ENCODE results near the gene ZNF726.
A peak's percentile ranks its signal among the peaks of the same experiment; 100 is the strongest.
"Not testable (repeated sequence)": the region's sequence is repeated elsewhere in the genome, so short reads cannot be mapped to it uniquely, and the experiment has no call there.

Gene ZNF726

GRCh38 chr19:23914402-23915286 lies at the start of gene ZNF726:
ZNF726 (plus strand) TSS chr19:23914886; CDS start chr19:23914995, 109 bp downstream.
- DNase-seq (ENCODE audit: low read depth): peak; percentile 82

- DNase-seq (ENCODE audit: low read depth): no peak
Measured at GRCh38 chr19:23867895-23868294, 46.8 kb upstream of the ZNF726 start.

GRCh38 chr19:23868630-23869029 lies 46.1 kb upstream of the ZNF726 start:
- no peak for DNase-seq (ENCODE audit: low read depth)

- DNase-seq (ENCODE audit: low read depth): no peak
Measured at GRCh38 chr19:23872282-23872919, 42.3 kb upstream of the ZNF726 start.

- no peak for DNase-seq (ENCODE audit: low read depth)
Measured at GRCh38 chr19:23876261-23876660, 38.4 kb upstream of the ZNF726 start.

GRCh38 chr19:23876756-23877155 lies 37.9 kb upstream of the ZNF726 start:
- DNase-seq (ENCODE audit: low read depth): not testable (repeated sequence)

GRCh38 chr19:23882493-23882892 lies 32.2 kb upstream of the ZNF726 start:
- no peak for DNase-seq (ENCODE audit: low read depth)

GRCh38 chr19:23884363-23884762 lies 30.3 kb upstream of the ZNF726 start:
- no peak for DNase-seq (ENCODE audit: low read depth)

GRCh38 chr19:23887642-23888041 lies 27.0 kb upstream of the ZNF726 start:
- no peak for DNase-seq (ENCODE audit: low read depth)

- DNase-seq (ENCODE audit: low read depth): not testable (repeated sequence)
Measured at GRCh38 chr19:23896096-23896495, 18.6 kb upstream of the ZNF726 start.

GRCh38 chr19:23896912-23897311 lies 17.8 kb upstream of the ZNF726 start:
- DNase-seq (ENCODE audit: low read depth): no peak

GRCh38 chr19:23901360-23901759 lies 13.3 kb upstream of the ZNF726 start:
- no peak for DNase-seq (ENCODE audit: low read depth)

- DNase-seq (ENCODE audit: low read depth): no peak
Measured at GRCh38 chr19:23904406-23904805, 10.3 kb upstream of the ZNF726 start.

- DNase-seq (ENCODE audit: low read depth): no peak
Measured at GRCh38 chr19:23905771-23906170, 8.9 kb upstream of the ZNF726 start.

GRCh38 chr19:23906835-23907234 lies 7.9 kb upstream of the ZNF726 start:
- no peak for DNase-seq (ENCODE audit: low read depth)

- no peak for DNase-seq (ENCODE audit: low read depth)
Measured at GRCh38 chr19:23908165-23908564, 6.5 kb upstream of the ZNF726 start.

GRCh38 chr19:23909222-23909621 lies 5.5 kb upstream of the ZNF726 start:
- DNase-seq (ENCODE audit: low read depth): no peak

- DNase-seq (ENCODE audit: low read depth): no peak
Measured at GRCh38 chr19:23913931-23914330, 755 bp upstream of the ZNF726 start.

GRCh38 chr19:23916991-23917390 lies 2.3 kb downstream of the ZNF726 start:
- DNase-seq (ENCODE audit: low read depth): no peak

- DNase-seq (ENCODE audit: low read depth): no peak
Measured at GRCh38 chr19:23917856-23918255, 3.2 kb downstream of the ZNF726 start.

- DNase-seq (ENCODE audit: low read depth): no peak
Measured at GRCh38 chr19:23925285-23925684, 10.6 kb downstream of the ZNF726 start.

- no peak for DNase-seq (ENCODE audit: low read depth)
Measured at GRCh38 chr19:23932878-23933277, 18.2 kb downstream of the ZNF726 start.

GRCh38 chr19:23937031-23937430 lies 22.3 kb downstream of the ZNF726 start:
- DNase-seq (ENCODE audit: low read depth): not testable (repeated sequence)
